ENCODE data around the gene CRTC2. TPM values are rescaled to one million over a fixed set of nuclear protein-coding genes. Genes with fewer than 3 reads are reported as not detected.
"Not testable (repeated sequence)": the region's sequence is repeated elsewhere in the genome, so short reads cannot be mapped to it uniquely, and the experiment has no call there.

The CRTC2 gene
- total RNA-seq, 2 experiments from 2014 or later = 107 TPM

DNA sequence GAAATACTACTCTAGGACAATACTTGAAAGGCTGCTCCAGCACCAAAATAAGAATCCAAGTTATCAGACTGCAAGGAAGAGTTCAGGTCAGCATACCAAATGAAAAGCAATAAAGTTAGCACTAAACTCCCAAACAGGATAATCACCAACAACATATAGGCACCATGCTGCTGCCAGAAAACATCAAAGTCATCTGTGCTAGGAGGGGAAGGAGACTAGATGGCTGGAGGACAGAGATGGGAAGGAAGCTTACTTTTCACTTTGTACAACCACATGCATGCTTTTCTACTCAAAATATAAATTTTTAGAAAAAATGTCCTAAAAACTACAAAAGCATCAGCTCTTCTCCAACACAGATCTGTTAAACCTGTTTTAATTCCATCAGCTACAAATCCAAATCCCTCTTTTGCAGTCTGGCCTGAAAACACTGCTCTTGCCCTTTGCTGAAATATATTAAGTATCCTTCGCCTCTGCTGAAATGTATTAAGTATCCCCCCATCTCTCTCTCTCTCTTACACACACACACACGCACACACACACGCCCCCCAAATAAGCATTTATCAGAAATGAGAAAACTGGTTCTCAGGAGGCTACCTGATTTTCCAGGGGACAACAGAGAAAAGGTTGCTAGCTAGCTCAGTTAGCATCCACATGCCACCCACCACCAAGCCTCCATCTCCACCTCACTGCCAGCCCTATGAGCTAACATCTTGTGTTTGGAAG is 37.2 kb downstream of the CRTC2 start:
- peaks cover 24% of the 10 kb centered on the region for H3K36me3 Mint-ChIP-seq (ENCODE audit: low read depth)
- peak overlapping the region; percentile 73 for H3K27ac Mint-ChIP-seq
- peak overlapping the region; percentile 92 for H3K4me3 Mint-ChIP-seq
- no peaks in the 10 kb centered on the region for H3K27me3 Mint-ChIP-seq
- CTCF ChIA-PET = interaction anchor here (0.8 to 3.9 kb wide), 8 partner anchors 16 to 249 kb away, joined by 3 to 52 read pairs (median 4); partner anchors contain the start of genes CREB3L4, DENND4B and RAB13
- no peaks in the 10 kb centered on the region for H3K9me3 Mint-ChIP-seq
- H3K4me1 Mint-ChIP-seq = peaks cover 47% of the 10 kb centered on the region
- POLR2A ChIA-PET = interaction anchor here (0.8 to 7.1 kb wide), 16 partner anchors 19 to 287 kb away, joined by 3 to 165 read pairs (median 14); partner anchors contain the start of genes CHTOP, CREB3L4, CRTC2 and DENND4B
- DNase-seq = no peak

DNA sequence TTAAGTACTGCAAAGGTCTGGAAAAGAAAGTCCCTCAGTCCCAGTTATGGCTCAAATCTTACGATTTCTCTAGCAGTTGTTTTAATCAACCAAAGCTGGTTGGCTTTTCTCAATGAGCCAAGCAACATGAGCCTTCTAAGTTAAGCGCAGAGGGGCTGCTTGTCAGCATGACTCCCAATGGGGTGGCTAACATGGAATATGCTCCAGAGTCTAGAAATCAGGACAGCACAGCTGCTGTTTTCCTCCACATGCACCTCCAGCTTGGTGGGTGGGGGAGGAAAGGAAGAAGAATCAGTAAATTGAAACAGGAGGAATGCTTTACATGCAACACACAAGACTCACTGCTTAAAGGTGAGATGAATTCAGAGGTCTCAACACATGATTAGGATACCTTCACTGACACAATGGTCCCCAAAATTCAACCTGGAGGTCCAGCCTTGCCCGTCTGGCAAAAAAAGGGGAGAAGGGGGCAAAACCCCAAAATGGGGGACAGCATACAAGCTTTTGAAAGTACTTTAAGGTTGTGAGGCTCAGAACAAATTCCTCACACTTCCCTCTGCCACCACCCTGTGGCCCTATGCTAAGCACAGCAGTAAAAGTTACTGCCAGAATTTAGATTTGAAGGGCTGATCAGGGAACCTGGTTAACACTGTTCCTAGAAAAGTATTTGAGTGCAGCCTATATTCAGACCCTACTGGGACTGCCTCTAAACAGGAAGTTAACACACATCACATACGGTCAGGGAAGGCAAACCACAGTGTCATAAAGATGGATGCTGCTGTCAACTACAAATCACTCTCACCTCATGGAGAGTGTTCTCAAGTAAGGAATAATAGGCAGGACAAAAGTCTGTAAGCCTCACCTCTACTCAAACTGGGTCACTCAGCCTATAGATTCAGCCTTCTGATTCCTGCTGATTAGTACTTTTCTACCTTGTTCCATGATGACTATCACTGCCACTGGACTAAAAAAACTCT is 38.2 kb downstream of the CRTC2 start:
- peaks cover 47% of the 10 kb centered on the region for H3K4me1 Mint-ChIP-seq
- CTCF ChIA-PET = interaction anchor here (0.8 to 3.9 kb wide), 8 partner anchors 9 to 248 kb away, joined by 3 to 52 read pairs (median 5); partner anchors contain the start of genes CREB3L4, DENND4B, RAB13 and SLC27A3
- DNase-seq = peak; percentile 42
- POLR2A ChIA-PET = interaction anchor here (1.0 to 7.1 kb wide), 14 partner anchors 10 to 286 kb away, joined by 3 to 53 read pairs (median 6); partner anchors contain the start of genes CHTOP, CREB3L4, CRTC2 and DENND4B
- peak overlapping the region; percentile 73 for H3K27ac Mint-ChIP-seq
- peaks cover 30% of the 10 kb centered on the region for H3K36me3 Mint-ChIP-seq (ENCODE audit: low read depth)
- H3K4me3 Mint-ChIP-seq = peak overlapping the region; percentile 92
- H3K27me3 Mint-ChIP-seq = no peaks in the 10 kb centered on the region
- no peaks in the 10 kb centered on the region for H3K9me3 Mint-ChIP-seq

DNA sequence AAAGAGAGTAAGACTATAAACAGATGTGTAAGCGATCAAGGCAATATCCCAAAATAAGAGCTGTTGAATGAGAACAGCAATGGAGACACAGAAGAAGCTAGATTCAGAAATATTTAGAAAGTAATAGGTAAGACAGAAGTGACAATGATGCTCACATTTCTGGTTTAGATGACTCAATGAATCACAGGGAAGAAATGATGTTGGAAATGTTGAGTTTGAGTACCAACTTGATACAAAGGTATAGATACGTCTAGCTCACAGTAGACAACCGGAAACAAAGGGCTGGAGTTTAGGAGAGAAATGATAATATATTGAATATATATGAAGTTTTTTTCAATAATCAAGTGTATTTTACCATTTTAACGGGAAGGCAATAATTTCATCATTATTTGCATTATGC is 42.1 kb downstream of the CRTC2 start:
- Mint-ChIP-seq H3K27ac (no peak overlapping the region), H3K36me3 (ENCODE audit: low read depth) (peaks cover 32% of the 10 kb centered on the region), H3K4me3 (no peak overlapping the region), H3K27me3 (no peaks in the 10 kb centered on the region), H3K4me1 (peaks cover 46% of the 10 kb centered on the region), H3K9me3 (no peaks in the 10 kb centered on the region)
- no peak for DNase-seq
- CTCF ChIA-PET = interaction anchor here (0.8 to 1.2 kb wide), 2 partner anchors 30 to 111 kb away, joined by 3 to 4 read pairs; no protein-coding TSS in a partner anchor
- POLR2A ChIA-PET = interaction anchor here (0.7 to 1.0 kb wide), 2 partner anchors 74 to 118 kb away, joined by 3 to 4 read pairs; partner anchors contain the start of gene RPS27

DNA sequence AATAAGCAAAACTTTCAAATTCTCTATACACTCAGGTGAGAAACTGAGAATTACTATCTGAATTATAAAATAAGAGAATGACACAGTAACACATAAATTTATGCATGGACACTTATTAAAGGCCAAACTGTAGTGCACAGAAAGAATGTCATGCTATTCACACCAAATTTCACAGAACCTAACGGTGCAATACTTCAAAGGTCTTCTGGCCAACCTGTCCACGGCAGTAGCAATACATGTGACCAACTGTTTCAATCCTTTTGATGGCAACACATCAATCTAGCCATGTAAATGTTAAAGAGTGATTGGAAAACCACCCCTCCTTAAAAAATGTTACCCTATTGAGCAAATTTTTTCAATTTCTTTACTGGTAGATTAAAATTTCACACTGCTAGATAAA is 46.1 kb downstream of the CRTC2 start:
- no peaks in the 10 kb centered on the region for H3K9me3 Mint-ChIP-seq
- no peaks in the 10 kb centered on the region for H3K27me3 Mint-ChIP-seq
- peaks cover 25% of the 10 kb centered on the region for H3K36me3 Mint-ChIP-seq (ENCODE audit: low read depth)
- ChIA-PET CTCF (no interaction called here), POLR2A (no interaction called here)
- H3K4me1 Mint-ChIP-seq = peaks cover 16% of the 10 kb centered on the region
- H3K27ac Mint-ChIP-seq = no peak overlapping the region
- no peak for DNase-seq
- no peak overlapping the region for H3K4me3 Mint-ChIP-seq

DNA sequence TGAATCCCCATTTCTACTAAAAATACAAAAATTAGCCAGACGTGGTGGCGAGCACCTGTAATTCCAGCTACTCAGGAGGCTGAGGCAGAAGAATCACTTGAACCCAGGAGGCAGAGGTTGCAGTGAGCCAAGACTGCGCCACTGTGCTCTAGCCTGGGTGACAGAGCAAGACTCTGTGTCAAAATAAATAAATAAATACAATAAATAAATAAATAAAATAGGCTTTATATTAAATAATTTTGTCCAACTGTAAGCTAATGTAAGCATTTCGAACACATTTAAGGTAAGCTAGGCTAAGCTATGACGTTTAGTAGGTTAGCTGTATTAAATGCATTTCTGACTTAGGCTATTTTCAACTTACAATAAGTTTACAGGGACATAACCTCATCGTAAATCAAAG is 47.9 kb downstream of the CRTC2 start:
- not testable (repeated sequence) for H3K4me3 Mint-ChIP-seq, H3K27ac Mint-ChIP-seq, H3K9me3 Mint-ChIP-seq, H3K27me3 Mint-ChIP-seq, DNase-seq
- peaks cover 24% of the 10 kb centered on the region for H3K4me1 Mint-ChIP-seq
- CTCF ChIA-PET = interaction anchor here (1.2 to 1.3 kb wide), 2 partner anchors 9 to 10 kb away, joined by 3 to 4 read pairs; no protein-coding TSS in a partner anchor
- H3K36me3 Mint-ChIP-seq (ENCODE audit: low read depth) = peaks cover 30% of the 10 kb centered on the region
- POLR2A ChIA-PET = interaction anchor here (0.8 to 2.1 kb wide), 8 partner anchors 9 to 80 kb away, joined by 3 to 7 read pairs (median 4); partner anchors contain the start of genes DENND4B, GATAD2B and RPS27

DNA sequence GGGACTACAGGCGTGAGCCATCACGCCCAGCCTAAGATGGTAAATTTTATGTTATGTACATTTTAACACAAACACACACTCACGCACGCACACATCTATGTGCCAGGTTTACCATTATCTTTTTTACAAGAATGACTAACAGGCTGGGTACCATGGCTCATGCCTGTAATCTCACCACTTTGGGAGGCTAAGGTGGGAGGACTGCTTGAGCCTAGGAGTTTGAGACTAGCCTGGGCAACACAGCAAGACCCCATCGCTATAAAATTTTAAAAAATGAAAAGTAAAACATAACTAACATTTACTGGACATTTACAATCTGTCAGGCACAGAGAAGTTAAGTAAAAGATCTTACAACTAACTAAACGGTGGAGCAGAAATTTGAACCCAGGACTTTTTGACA is 50.3 kb downstream of the CRTC2 start:
- ChIA-PET POLR2A (interaction anchor here (1.6 kb wide), 1 partner anchor 16 kb away, joined by 7 read pairs; no protein-coding TSS in a partner anchor), CTCF (no interaction called here)
- Mint-ChIP-seq H3K27me3 (no peaks in the 10 kb centered on the region), H3K4me3 (no peak overlapping the region), H3K9me3 (no peaks in the 10 kb centered on the region), H3K27ac (no peak overlapping the region), H3K36me3 (ENCODE audit: low read depth) (peaks cover 27% of the 10 kb centered on the region), H3K4me1 (peaks cover 29% of the 10 kb centered on the region)
- DNase-seq = no peak

DNA sequence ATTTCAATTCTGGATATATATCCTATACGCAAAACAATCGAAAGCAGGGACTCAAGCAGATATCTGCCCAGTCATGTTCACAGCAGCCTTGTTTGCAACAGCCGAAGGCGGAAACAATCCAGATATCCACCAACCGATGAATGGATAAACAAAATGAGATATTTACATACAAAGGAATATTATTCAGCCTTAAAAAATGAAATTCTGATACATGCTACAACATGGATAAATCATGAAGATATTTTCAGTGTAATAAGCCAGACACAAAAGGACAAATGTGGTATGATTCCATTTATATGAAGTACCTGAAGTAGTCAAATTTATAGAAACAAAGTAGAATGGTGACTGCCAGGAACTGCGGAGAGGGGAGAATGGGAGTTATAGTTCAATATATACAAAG is 51.3 kb downstream of the CRTC2 start:
- ChIA-PET POLR2A (no interaction called here), CTCF (no interaction called here)
- no peak overlapping the region for H3K4me3 Mint-ChIP-seq
- peaks cover 26% of the 10 kb centered on the region for H3K36me3 Mint-ChIP-seq (ENCODE audit: low read depth)
- H3K27me3 Mint-ChIP-seq = no peaks in the 10 kb centered on the region
- H3K27ac Mint-ChIP-seq = no peak overlapping the region
- peaks cover 24% of the 10 kb centered on the region for H3K4me1 Mint-ChIP-seq
- DNase-seq = no peak
- H3K9me3 Mint-ChIP-seq = no peaks in the 10 kb centered on the region

DNA sequence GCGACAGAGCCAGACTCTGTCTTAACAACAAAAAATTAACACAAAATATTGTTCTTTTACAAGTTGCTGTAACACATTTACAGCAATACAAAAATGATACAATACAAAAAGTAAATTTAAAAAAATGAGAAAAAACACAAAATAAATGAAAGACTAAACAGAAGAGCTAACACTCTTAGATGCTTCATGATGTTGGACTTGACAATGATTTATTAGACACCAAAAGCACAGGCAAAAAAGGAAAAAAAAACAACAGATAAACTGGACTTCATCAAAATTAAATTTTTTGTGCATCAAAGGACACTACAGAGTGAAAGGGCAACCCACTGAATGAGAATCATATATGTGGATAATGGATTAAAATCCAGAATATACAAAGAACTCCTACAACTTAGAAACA is 52.0 kb downstream of the CRTC2 start:
- CTCF ChIA-PET = interaction anchor here (1.1 to 1.4 kb wide), 3 partner anchors 8 to 40 kb away, joined by 3 to 4 read pairs (median 3); partner anchors contain the start of genes DENND4B and GATAD2B
- Mint-ChIP-seq H3K4me3 (no peak overlapping the region), H3K27me3 (no peaks in the 10 kb centered on the region), H3K4me1 (peaks cover 22% of the 10 kb centered on the region), H3K27ac (no peak overlapping the region), H3K36me3 (ENCODE audit: low read depth) (peaks cover 21% of the 10 kb centered on the region), H3K9me3 (no peaks in the 10 kb centered on the region)
- POLR2A ChIA-PET = interaction anchor here (1.5 kb wide), 1 partner anchor 16 kb away, joined by 4 read pairs; the partner anchor contains the start of gene GATAD2B
- no peak for DNase-seq

DNA sequence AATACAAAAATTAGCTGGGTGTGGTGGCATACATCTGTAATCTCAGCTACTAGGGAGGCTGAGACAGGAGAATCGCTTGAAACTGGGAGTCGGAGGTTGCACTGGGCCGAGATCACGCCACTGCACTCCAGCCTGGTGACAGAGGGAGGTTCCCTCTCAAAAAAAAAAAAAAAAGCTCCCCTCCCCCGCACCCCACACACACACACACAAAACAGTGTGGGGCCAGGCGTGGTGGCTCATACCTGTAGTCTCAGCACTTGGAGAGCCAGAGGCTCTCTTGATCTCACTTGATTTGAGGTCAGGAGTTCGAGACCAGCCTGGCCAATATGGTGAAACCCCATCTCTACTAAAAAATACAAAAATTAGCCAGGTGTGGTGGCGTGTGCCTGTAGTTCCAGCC is 52.5 kb downstream of the CRTC2 start:
- CTCF ChIA-PET = interaction anchor here (0.7 to 1.4 kb wide), 4 partner anchors 8 to 108 kb away, joined by 3 to 4 read pairs (median 3); partner anchors contain the start of genes DENND4B and GATAD2B
- H3K36me3 Mint-ChIP-seq (ENCODE audit: low read depth) = peaks cover 17% of the 10 kb centered on the region
- H3K27ac Mint-ChIP-seq, DNase-seq, H3K4me3 Mint-ChIP-seq, H3K9me3 Mint-ChIP-seq, H3K27me3 Mint-ChIP-seq: not testable (repeated sequence)
- POLR2A ChIA-PET = interaction anchor here (1.5 kb wide), 1 partner anchor 17 kb away, joined by 4 read pairs; the partner anchor contains the start of gene GATAD2B
- peaks cover 19% of the 10 kb centered on the region for H3K4me1 Mint-ChIP-seq

DNA sequence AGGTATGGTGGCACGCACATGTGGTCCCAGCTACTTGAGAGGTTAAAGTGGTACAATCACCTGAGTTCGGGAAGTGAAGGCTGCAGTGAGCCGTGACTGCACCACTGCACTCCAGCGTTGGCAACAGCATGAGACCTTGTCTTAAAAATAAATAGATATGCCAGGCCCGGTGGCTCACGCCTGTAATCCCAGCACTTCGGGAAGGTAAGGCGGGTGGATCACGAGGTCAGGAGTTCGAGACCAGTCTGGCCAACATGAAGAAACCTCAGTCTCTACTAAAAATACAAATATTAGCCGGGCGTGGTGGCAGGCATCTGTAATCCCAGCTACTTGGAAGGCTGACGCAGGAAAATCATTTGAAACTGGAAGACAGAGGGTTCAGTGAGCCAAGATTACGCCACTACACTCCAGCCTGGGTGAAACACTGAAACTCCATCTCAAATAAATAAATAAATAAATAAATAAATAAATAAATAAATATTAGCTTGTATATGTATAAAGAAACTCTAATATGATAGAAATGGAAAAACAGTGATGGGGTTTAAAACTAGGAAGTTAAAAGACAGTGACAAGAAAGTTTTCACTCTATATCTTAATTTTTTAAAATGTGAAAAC is 54.5 kb downstream of the CRTC2 start:
- ChIA-PET CTCF (interaction anchor here (0.9 kb wide), 1 partner anchor 29 kb away, joined by 4 read pairs; no protein-coding TSS in a partner anchor), POLR2A (no interaction called here)
- H3K4me3 Mint-ChIP-seq = no peak overlapping the region
- H3K27ac Mint-ChIP-seq = no peak overlapping the region
- H3K27me3 Mint-ChIP-seq = no peaks in the 10 kb centered on the region
- H3K36me3 Mint-ChIP-seq (ENCODE audit: low read depth) = peaks cover 22% of the 10 kb centered on the region
- DNase-seq = no peak
- peaks cover 21% of the 10 kb centered on the region for H3K4me1 Mint-ChIP-seq
- H3K9me3 Mint-ChIP-seq = no peaks in the 10 kb centered on the region

DNA sequence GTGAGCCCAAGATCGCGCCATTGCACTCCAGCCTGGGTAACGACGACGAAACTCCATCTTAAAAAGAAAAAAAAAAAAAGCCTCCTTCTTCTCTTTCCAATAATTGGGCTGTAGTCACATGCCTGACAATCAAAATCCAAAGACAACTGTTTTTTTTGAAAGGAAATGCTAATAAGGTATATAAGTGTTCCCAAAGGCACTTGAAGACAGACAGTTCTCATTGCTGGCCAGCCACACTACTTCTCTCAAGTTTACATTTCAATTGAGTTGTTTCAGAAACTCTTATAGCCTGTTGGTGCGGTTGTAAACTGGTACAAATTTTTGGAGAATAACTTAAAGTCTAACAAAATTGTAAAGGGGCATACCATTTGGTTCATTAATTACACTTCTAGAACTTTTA is 58.9 kb downstream of the CRTC2 start:
- DNase-seq = no peak
- H3K36me3 Mint-ChIP-seq (ENCODE audit: low read depth) = peaks cover 17% of the 10 kb centered on the region
- no peaks in the 10 kb centered on the region for H3K27me3 Mint-ChIP-seq
- H3K4me3 Mint-ChIP-seq = no peak overlapping the region
- H3K27ac Mint-ChIP-seq = no peak overlapping the region
- ChIA-PET CTCF (no interaction called here), POLR2A (interaction anchor here (1.2 kb wide), 1 partner anchor 24 kb away, joined by 4 read pairs; no protein-coding TSS in a partner anchor)
- H3K4me1 Mint-ChIP-seq = peaks cover 12% of the 10 kb centered on the region
- H3K9me3 Mint-ChIP-seq = no peaks in the 10 kb centered on the region
